Colonic mucosa (tissue), 4 donors: ENCODE data around the gene RNU7-1. TPM values are rescaled to one million over a fixed set of nuclear protein-coding genes. Genes with fewer than 3 reads are reported as not detected.

Experiments used
- DNase-seq: peaks from one replicate; pipeline ENCODE4 v3.0.0-alpha.2; 2020
- H3K27ac ChIP-seq: fragments of 200-600 bp; one replicate; pipeline ENCODE4 v1.8.0; 2021
- H3K27me3 ChIP-seq: fragments of 200-600 bp; one replicate; pipeline ENCODE4 v1.8.0; 2021
- H3K36me3 ChIP-seq: fragments of 200-600 bp; one replicate; pipeline ENCODE4 v1.8.0; 2021
- H3K4me1 ChIP-seq: fragments of 200-600 bp; one replicate; pipeline ENCODE4 v1.8.0; 2021; ENCODE audit warnings: mild to moderate bottlenecking
- H3K4me3 ChIP-seq: fragments of 200-600 bp; one replicate; pipeline ENCODE4 v1.8.0; 2021
- H3K9ac ChIP-seq, 2 donors: one replicate each; pipeline ENCODE4 v1.7.0; 2013; ENCODE audit warnings: control low read depth in 2 of 2, low read depth in 2 of 2, low read length in 2 of 2
- H3K9me3 ChIP-seq: fragments of 200-600 bp; one replicate; pipeline ENCODE4 v1.8.0; 2021
- intact Hi-C: fragments of 100-400 bp; cut with DNase I; formaldehyde crosslinking; loops from one replicate; pipeline ENCODE4 v1.14.1; 2022
- total RNA-seq, 2 donors: library from RNA; stranded (reverse); fragmentation: NEBNext Ultra II Directional in 1 of 2; extraction: Animal tissue kit (Norgen Biotek cat#: 25700) in 1 of 2; gene quantifications; one replicate each; pipeline ENCODE4 v1.2.1, GENCODE V29; 2021
- TF ChIP-seq, protein P1 (sequence below): fragments of 200-600 bp; IDR thresholded peaks from one replicate; pipeline ENCODE4 v1.8.0; 2022; ENCODE audit warnings: antibody characterized with exemption, mild to moderate bottlenecking
- donor health status: healthy.
- donor health status: DM: no; HTN: no; CAD: no.
- donor health status: DM: no; HTN: no; CAD: no.

Gene RNU7-1
- total RNA-seq, 2 donors from 2014 or later = not detected

- Histone ChIP-seq H3K9me3 (no peaks in the 10 kb centered on the region), H3K27me3 (no peaks in the 10 kb centered on the region), H3K4me1 (peaks cover 10% of the 10 kb centered on the region), H3K4me3 (no peak overlapping the region), H3K36me3 (no peaks in the 10 kb centered on the region), H3K9ac (peak overlapping the region in 1 of 2 donors; percentile 59), H3K27ac (peak overlapping the region; percentile 95)
- intact Hi-C loops = no loop called here
- no peak for DNase-seq
- TF ChIP-seq, protein P1, sequence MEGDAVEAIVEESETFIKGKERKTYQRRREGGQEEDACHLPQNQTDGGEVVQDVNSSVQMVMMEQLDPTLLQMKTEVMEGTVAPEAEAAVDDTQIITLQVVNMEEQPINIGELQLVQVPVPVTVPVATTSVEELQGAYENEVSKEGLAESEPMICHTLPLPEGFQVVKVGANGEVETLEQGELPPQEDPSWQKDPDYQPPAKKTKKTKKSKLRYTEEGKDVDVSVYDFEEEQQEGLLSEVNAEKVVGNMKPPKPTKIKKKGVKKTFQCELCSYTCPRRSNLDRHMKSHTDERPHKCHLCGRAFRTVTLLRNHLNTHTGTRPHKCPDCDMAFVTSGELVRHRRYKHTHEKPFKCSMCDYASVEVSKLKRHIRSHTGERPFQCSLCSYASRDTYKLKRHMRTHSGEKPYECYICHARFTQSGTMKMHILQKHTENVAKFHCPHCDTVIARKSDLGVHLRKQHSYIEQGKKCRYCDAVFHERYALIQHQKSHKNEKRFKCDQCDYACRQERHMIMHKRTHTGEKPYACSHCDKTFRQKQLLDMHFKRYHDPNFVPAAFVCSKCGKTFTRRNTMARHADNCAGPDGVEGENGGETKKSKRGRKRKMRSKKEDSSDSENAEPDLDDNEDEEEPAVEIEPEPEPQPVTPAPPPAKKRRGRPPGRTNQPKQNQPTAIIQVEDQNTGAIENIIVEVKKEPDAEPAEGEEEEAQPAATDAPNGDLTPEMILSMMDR = no peak
Measured at GRCh38 chr12:6957741-6958608, 14.4 kb downstream of the RNU7-1 start.

GRCh38 chr12:6958609-6959057 lies 15.0 kb downstream of the RNU7-1 start:
- Histone ChIP-seq H3K27ac (peak overlapping the region; percentile 95), H3K27me3 (no peaks in the 10 kb centered on the region), H3K4me3 (no peak overlapping the region), H3K9me3 (no peaks in the 10 kb centered on the region), H3K4me1 (peaks cover 10% of the 10 kb centered on the region), H3K36me3 (no peaks in the 10 kb centered on the region), H3K9ac (peak overlapping the region; percentile 38 to 59)
- intact Hi-C loops = no loop called here
- DNase-seq = no peak
- TF ChIP-seq, protein P1 = no peak

- Histone ChIP-seq H3K9ac (peak overlapping the region; percentile 38 to 59), H3K4me1 (peaks cover 10% of the 10 kb centered on the region), H3K27me3 (no peaks in the 10 kb centered on the region), H3K36me3 (no peaks in the 10 kb centered on the region), H3K4me3 (no peak overlapping the region), H3K9me3 (no peaks in the 10 kb centered on the region), H3K27ac (peak overlapping the region; percentile 95)
- no peak for DNase-seq
- intact Hi-C loops = no loop called here
- TF ChIP-seq, protein P1 = no peak
Measured at GRCh38 chr12:6959058-6959804, 15.6 kb downstream of the RNU7-1 start.

- H3K4me3 ChIP-seq = no peak overlapping the region
- intact Hi-C loops = no loop called here
- DNase-seq = peak; percentile 21
- H3K9ac ChIP-seq = peak overlapping the region in 1 of 2 donors; percentile 98
- no peaks in the 10 kb centered on the region for H3K27me3 ChIP-seq
- no peaks in the 10 kb centered on the region for H3K36me3 ChIP-seq
- peaks cover 16% of the 10 kb centered on the region for H3K4me1 ChIP-seq
- TF ChIP-seq, protein P1 = no peak
- H3K9me3 ChIP-seq = no peaks in the 10 kb centered on the region
- peak overlapping the region; percentile 95 for H3K27ac ChIP-seq
Measured at GRCh38 chr12:6959805-6960592, 16.4 kb downstream of the RNU7-1 start.
